CD8-positive, alpha-beta memory T cell (primary cell): ENCODE data around the gene ZNF500. TPM values are rescaled to one million over a fixed set of nuclear protein-coding genes. Genes with fewer than 3 reads are reported as not detected.

Experiments
- polyA plus RNA-seq: library from polyadenylated mRNA; unstranded; fragments of 300-500 nt; fragmentation: Illumina TruSeq; gene quantifications from one replicate; pipeline ENCODE4 v1.2.3, GENCODE V29; 2021
- total RNA-seq, 2 experiments: library from RNA; stranded (reverse); gene quantifications; one replicate each; pipeline ENCODE4 v1.2.3, GENCODE V29; 2021

ZNF500 gene
- total and polyA plus RNA-seq, 3 experiments from 2014 or later = 12.7 to 15.2 (median 13.7) TPM

Other genes with a start within 250 kb of the ZNF500 start
- 10 to 100 TPM; 28.4 to 32.1 TPM for gene CDIP1, start 228.4 kb downstream of the ZNF500 start, total RNA-seq
- 21.8 TPM for gene CDIP1, start 228.4 kb downstream of the ZNF500 start, polyA plus RNA-seq
- under 1 TPM; 0.07 to 0.11 TPM for gene C16orf96, start 210.8 kb downstream of the ZNF500 start, total RNA-seq
- gene C16orf96, start 210.8 kb downstream of the ZNF500 start, polyA plus RNA-seq = 0.05 TPM
- 10 to 100 TPM; 18.7 to 22.3 TPM for gene UBALD1, start 152.3 kb downstream of the ZNF500 start, total RNA-seq
- 4.9 TPM for gene UBALD1, start 152.3 kb downstream of the ZNF500 start, polyA plus RNA-seq
- 10 to 100 TPM; 67.3 to 69.7 TPM for gene MGRN1, start 142.3 kb downstream of the ZNF500 start, total RNA-seq
- 6.4 TPM for gene MGRN1, start 142.3 kb downstream of the ZNF500 start, polyA plus RNA-seq
- gene NUDT16L1, start 73.6 kb downstream of the ZNF500 start, total RNA-seq = 10 to 100 TPM; 40.6 to 47.7 TPM
- gene NUDT16L1, start 73.6 kb downstream of the ZNF500 start, polyA plus RNA-seq = 89.2 TPM
- 10 to 100 TPM; 16.9 to 18.5 TPM for gene ANKS3, start 32.9 kb downstream of the ZNF500 start, total RNA-seq
- gene ANKS3, start 32.9 kb downstream of the ZNF500 start, polyA plus RNA-seq = 4.3 TPM
- gene DNAAF8, start 32.6 kb downstream of the ZNF500 start, total RNA-seq = under 1 TPM; 0.15 to 0.31 TPM
- 0.35 TPM for gene DNAAF8, start 32.6 kb downstream of the ZNF500 start, polyA plus RNA-seq
- gene SEPTIN12, start 21.2 kb upstream of the ZNF500 start, total RNA-seq = not detected
- gene SEPTIN12, start 21.2 kb upstream of the ZNF500 start, polyA plus RNA-seq = not detected
- gene SMIM22, start 28.2 kb upstream of the ZNF500 start, total RNA-seq = not detected
- gene SMIM22, start 28.2 kb upstream of the ZNF500 start, polyA plus RNA-seq = not detected
- gene ROGDI, start 35.5 kb upstream of the ZNF500 start, total RNA-seq = 1 to 10 TPM; 7.4 to 8.1 TPM
- 7.8 TPM for gene ROGDI, start 35.5 kb upstream of the ZNF500 start, polyA plus RNA-seq
- gene GLYR1, start 80.1 kb upstream of the ZNF500 start, total RNA-seq = 100 to 1,000 TPM; 104 to 110 TPM
- gene GLYR1, start 80.1 kb upstream of the ZNF500 start, polyA plus RNA-seq = 40.2 TPM
- 10 to 100 TPM; 40.3 to 41.0 TPM for gene UBN1, start 80.3 kb upstream of the ZNF500 start, total RNA-seq
- gene UBN1, start 80.3 kb upstream of the ZNF500 start, polyA plus RNA-seq = 23.3 TPM
- not detected for gene PPL, start 170.0 kb upstream of the ZNF500 start, total RNA-seq
- 0.29 TPM for gene PPL, start 170.0 kb upstream of the ZNF500 start, polyA plus RNA-seq
- not detected for gene SEC14L5, start 191.2 kb upstream of the ZNF500 start, total RNA-seq
- not detected for gene SEC14L5, start 191.2 kb upstream of the ZNF500 start, polyA plus RNA-seq